K562 (cell line): ENCODE measurements around the gene HBG1. TPM values are rescaled to one million over a fixed set of nuclear protein-coding genes. Genes with fewer than 3 reads are reported as not detected.

Experiments
- ESRRB ChIP-seq: fragments of 250-450 bp; sonication (Bioruptor Pico); IDR thresholded peaks from 2 replicates; pipeline ENCODE4 v1.5.0; 2020; ENCODE audit warnings: mild to moderate bottlenecking, moderate library complexity, borderline replicate concordance
- FIP1L1 ChIP-seq: fragments of 200-400 bp; formaldehyde crosslinking; IDR thresholded peaks from 2 replicates; pipeline ENCODE4 v1.6.1; 2018; ENCODE audit warnings: mild to moderate bottlenecking, low read depth, low read length; ENCODE audit not compliant: poor library complexity, severe bottlenecking
- FOXK2 ChIP-seq, 2 experiments: fragments of 450-650 bp; IDR thresholded peaks in 1 of 2; conservative IDR thresholded peaks in 1 of 2; 2 replicates each; pipeline ENCODE4 v1.6.1; 2016; ENCODE audit warnings: low read depth in 2 of 2, mild to moderate bottlenecking in 1 of 2
- JUND ChIP-seq, 2 experiments: IDR thresholded peaks; 2 replicates in 1 of 2; 3 replicates in 1 of 2; pipeline ENCODE4 v1.6.1; 2011; ENCODE audit warnings: borderline replicate concordance in 2 of 2, low read depth in 2 of 2, low read length in 2 of 2, improper control_type of control experiment in 1 of 2, missing biosample characterization in 1 of 2, missing genetic modification characterization in 1 of 2, missing genetic modification reagents in 1 of 2
- KDM5B ChIP-seq: fragments of 200-600 bp; sonication (generic); IDR thresholded peaks from 2 replicates; pipeline ENCODE4 v1.6.1; 2012; ENCODE audit warnings: low read depth, mild to moderate bottlenecking, moderate library complexity, low read length, control low read depth, inconsistent platforms; ENCODE audit not compliant: insufficient replicate concordance
- MEF2A ChIP-seq: IDR thresholded peaks from 2 replicates; pipeline ENCODE4 v1.6.1; 2011; ENCODE audit warnings: low read depth, mild to moderate bottlenecking, low read length, moderate library complexity; ENCODE audit not compliant: control insufficient read depth
- NEUROD1 ChIP-seq: fragments of 150-350 bp; IDR thresholded peaks from 2 replicates; pipeline ENCODE4 v1.6.1; 2014; ENCODE audit warnings: borderline replicate concordance, low read length, low read depth; ENCODE audit not compliant: partially characterized antibody
- POLR2AphosphoS5 ChIP-seq: IDR thresholded peaks from 2 replicates; pipeline ENCODE4 v1.6.1; 2011; ENCODE audit warnings: mild to moderate bottlenecking, low read depth, low read length, moderate library complexity; ENCODE audit not compliant: control insufficient read depth, insufficient read depth
- POLR2H ChIP-seq: IDR thresholded peaks from 2 replicates; pipeline ENCODE4 v1.6.1; 2016; ENCODE audit warnings: missing genetic modification characterization, low read depth, mild to moderate bottlenecking, control low read depth, missing compliant biosample characterization, moderate library complexity
- SIN3A ChIP-seq, 2 experiments: fragments of 150-350 bp in 1 of 2; IDR thresholded peaks; 2 replicates each; pipeline ENCODE4 v1.6.1; 2011 to 2016; ENCODE audit warnings: borderline replicate concordance in 2 of 2, low read depth in 2 of 2, low read length in 2 of 2, mild to moderate bottlenecking in 2 of 2, moderate library complexity in 2 of 2; ENCODE audit not compliant: control insufficient read depth in 1 of 2
- TAF1 ChIP-seq: IDR thresholded peaks from 2 replicates; pipeline ENCODE4 v1.6.1; 2011; ENCODE audit warnings: mild to moderate bottlenecking, low read length, moderate library complexity; ENCODE audit not compliant: insufficient read depth, control insufficient read depth, severe bottlenecking; ENCODE audit errors: extremely low read depth
- U2AF1 ChIP-seq: fragments of 200-400 bp; formaldehyde crosslinking; optimal IDR thresholded peaks from 2 replicates; pipeline ENCODE3; 2017; ENCODE audit warnings: mild to moderate bottlenecking, low read depth, low read length, moderate library complexity
- ZNF232 ChIP-seq: sonication (generic); formaldehyde crosslinking; IDR thresholded peaks from 2 replicates; pipeline ENCODE4 v1.8.0; 2022; ENCODE audit warnings: mild to moderate bottlenecking, missing genetic modification reagents
- ZNF584 ChIP-seq: fragments of 200-800 bp; sonication (Bioruptor generic); IDR thresholded peaks from 2 replicates; pipeline ENCODE4 v1.6.1; 2016; ENCODE audit warnings: low read depth, mild to moderate bottlenecking, missing genetic modification characterization, missing compliant biosample characterization
- polyA plus RNA-seq, 8 experiments: library from polyadenylated mRNA; depleted of rRNA in 4 of 8; stranded (reverse) in 5 of 8; unstranded in 3 of 8; fragments of >200 nt; fragmentation: Nextera tagmentation in 2 of 8; fragmentation: Illumina TruSeq in 1 of 8; extraction: Ambion mirVana in 2 of 8; extraction: Trizol in 1 of 8; gene quantifications; 2 replicates each; pipeline versions ENCODE4 v1.2.1 to v1.2.3, GENCODE V29; 2011 to 2014; ENCODE audit warnings: inconsistent platforms in 1 of 8, missing spikeins in 1 of 8
- total RNA-seq, 7 experiments: library from RNA; depleted of rRNA in 6 of 7; stranded (reverse); fragments of >200 nt in 6 of 7; fragmentation: Illumina TruSeq in 2 of 7; extraction: Trizol in 2 of 7; gene quantifications; 2 replicates each; pipeline versions ENCODE4 v1.2.1 to v1.2.3, GENCODE V29; 2011 to 2021; ENCODE audit warnings: low replicate concordance in 1 of 7
- TF ChIP-seq, protein P1 (sequence below): sonication (generic); formaldehyde crosslinking; IDR thresholded peaks from 2 replicates; pipeline ENCODE4 v1.8.0; 2022; ENCODE audit warnings: mild to moderate bottlenecking, missing genetic modification reagents, borderline replicate concordance
- TF ChIP-seq, protein P2 (sequence below): sonication (generic); formaldehyde crosslinking; IDR thresholded peaks from 2 replicates; pipeline ENCODE4 v1.8.1; 2022; ENCODE audit warnings: missing genetic modification reagents
- TF ChIP-seq, protein P3 (sequence below): fragments of 450-650 bp; IDR thresholded peaks from 2 replicates; pipeline ENCODE4 v1.6.1; 2018; ENCODE audit not compliant: partially characterized antibody

HBG1 gene
- total and polyA plus RNA-seq, 9 of the 15 experiments (the other 6 are each of a cell fraction or from before 2014, with no cell fraction given), result 1,066 to 16,338 (median 4,898) TPM

DNA sequence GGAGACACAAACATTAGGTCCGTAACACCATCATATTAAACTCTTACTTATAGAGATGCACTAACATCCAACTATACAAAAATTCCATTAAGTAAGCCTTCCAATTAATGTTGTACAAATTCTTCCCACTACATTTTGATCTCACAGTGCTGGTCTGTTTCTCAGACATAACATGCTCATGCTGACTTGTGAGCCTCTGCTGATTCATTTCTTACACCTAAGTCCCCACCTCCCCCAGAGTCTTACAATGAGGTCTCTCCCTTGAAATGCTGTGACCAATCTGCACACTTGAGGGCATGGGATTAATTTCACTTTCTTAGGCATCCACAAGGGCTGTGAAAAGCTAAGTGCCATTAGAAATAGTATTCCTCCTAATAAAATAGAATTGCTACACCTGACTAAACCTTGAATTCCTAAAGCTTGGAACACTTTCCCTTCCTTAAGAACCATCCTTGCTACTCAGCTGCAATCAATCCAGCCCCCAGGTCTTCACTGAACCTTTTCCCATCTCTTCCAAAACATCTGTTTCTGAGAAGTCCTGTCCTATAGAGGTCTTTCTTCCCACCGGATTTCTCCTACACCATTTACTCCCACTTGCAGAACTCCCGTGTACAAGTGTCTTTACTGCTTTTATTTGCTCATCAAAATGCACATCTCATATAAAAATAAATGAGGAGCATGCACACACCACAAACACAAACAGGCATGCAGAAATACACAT, 2.0 kb downstream of the HBG1 start (continued):
- TF ChIP-seq, protein P1, sequence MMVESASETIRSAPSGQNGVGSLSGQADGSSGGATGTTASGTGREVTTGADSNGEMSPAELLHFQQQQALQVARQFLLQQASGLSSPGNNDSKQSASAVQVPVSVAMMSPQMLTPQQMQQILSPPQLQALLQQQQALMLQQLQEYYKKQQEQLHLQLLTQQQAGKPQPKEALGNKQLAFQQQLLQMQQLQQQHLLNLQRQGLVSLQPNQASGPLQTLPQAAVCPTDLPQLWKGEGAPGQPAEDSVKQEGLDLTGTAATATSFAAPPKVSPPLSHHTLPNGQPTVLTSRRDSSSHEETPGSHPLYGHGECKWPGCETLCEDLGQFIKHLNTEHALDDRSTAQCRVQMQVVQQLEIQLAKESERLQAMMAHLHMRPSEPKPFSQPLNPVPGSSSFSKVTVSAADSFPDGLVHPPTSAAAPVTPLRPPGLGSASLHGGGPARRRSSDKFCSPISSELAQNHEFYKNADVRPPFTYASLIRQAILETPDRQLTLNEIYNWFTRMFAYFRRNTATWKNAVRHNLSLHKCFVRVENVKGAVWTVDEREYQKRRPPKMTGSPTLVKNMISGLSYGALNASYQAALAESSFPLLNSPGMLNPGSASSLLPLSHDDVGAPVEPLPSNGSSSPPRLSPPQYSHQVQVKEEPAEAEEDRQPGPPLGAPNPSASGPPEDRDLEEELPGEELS (CRISPR knock-in tag), result no peak
- TF ChIP-seq TAF1, result peak; percentile 6
- peak; percentile 44 for TF ChIP-seq KDM5B
- no peak for TF ChIP-seq MEF2A
- TF ChIP-seq ZNF584 (CRISPR knock-in tag), result no peak
- TF ChIP-seq, protein P2, sequence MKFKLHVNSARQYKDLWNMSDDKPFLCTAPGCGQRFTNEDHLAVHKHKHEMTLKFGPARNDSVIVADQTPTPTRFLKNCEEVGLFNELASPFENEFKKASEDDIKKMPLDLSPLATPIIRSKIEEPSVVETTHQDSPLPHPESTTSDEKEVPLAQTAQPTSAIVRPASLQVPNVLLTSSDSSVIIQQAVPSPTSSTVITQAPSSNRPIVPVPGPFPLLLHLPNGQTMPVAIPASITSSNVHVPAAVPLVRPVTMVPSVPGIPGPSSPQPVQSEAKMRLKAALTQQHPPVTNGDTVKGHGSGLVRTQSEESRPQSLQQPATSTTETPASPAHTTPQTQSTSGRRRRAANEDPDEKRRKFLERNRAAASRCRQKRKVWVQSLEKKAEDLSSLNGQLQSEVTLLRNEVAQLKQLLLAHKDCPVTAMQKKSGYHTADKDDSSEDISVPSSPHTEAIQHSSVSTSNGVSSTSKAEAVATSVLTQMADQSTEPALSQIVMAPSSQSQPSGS (CRISPR knock-in tag), result no peak
- peak; percentile 66; the same call in 1 of the 2 replicates for TF ChIP-seq JUND (IDR thresholded peaks at IDR 0.05; ENCODE audit: borderline replicate concordance, low read depth, low read length)
- no peak for TF ChIP-seq JUND (tag; IDR thresholded peaks at IDR 0.05; ENCODE audit: borderline replicate concordance, low read depth, low read length)
- TF ChIP-seq, protein P3, sequence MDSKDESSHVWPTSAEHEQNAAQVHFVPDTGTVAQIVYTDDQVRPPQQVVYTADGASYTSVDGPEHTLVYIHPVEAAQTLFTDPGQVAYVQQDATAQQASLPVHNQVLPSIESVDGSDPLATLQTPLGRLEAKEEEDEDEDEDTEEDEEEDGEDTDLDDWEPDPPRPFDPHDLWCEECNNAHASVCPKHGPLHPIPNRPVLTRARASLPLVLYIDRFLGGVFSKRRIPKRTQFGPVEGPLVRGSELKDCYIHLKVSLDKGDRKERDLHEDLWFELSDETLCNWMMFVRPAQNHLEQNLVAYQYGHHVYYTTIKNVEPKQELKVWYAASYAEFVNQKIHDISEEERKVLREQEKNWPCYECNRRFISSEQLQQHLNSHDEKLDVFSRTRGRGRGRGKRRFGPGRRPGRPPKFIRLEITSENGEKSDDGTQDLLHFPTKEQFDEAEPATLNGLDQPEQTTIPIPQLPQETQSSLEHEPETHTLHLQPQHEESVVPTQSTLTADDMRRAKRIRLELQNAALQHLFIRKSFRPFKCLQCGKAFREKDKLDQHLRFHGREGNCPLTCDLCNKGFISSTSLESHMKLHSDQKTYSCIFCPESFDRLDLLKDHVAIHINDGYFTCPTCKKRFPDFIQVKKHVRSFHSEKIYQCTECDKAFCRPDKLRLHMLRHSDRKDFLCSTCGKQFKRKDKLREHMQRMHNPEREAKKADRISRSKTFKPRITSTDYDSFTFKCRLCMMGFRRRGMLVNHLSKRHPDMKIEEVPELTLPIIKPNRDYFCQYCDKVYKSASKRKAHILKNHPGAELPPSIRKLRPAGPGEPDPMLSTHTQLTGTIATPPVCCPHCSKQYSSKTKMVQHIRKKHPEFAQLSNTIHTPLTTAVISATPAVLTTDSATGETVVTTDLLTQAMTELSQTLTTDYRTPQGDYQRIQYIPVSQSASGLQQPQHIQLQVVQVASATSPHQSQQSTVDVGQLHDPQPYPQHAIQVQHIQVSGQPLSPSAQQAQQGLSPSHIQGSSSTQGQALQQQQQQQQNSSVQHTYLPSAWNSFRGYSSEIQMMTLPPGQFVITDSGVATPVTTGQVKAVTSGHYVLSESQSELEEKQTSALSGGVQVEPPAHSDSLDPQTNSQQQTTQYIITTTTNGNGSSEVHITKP, result peak; percentile 27
- no peak for TF ChIP-seq FIP1L1
- TF ChIP-seq FOXK2 (conservative IDR thresholded peaks at IDR 0.05 in 1 of 2, IDR thresholded peaks at IDR 0.05 in 1 of 2; ENCODE audit: low read depth in 2 of 2), result no peak
- TF ChIP-seq NEUROD1, result no peak
- TF ChIP-seq ESRRB (CRISPR knock-in tag), result no peak
- TF ChIP-seq ZNF232, result no peak
- TF ChIP-seq U2AF1, result no peak
- peak; percentile 32; the same call in 1 of the 2 replicates for TF ChIP-seq POLR2AphosphoS5
- TF ChIP-seq SIN3A (IDR thresholded peaks at IDR 0.05; ENCODE audit: borderline replicate concordance in 2 of 2, control insufficient read depth in 1 of 2, low read depth in 2 of 2, low read length in 2 of 2), result 0 out of 4 replicates have a peak, but pooled peaks of 1 of the 2 experiments have one; percentile 8
- peak; percentile 54 for TF ChIP-seq POLR2H (tag)
